ENCODE results near the gene UBR3.

Gene UBR3

GRCh38 chr2:170063456-170064235 is 236.4 kb downstream of the UBR3 start:
- TF ChIP-seq, protein P1, sequence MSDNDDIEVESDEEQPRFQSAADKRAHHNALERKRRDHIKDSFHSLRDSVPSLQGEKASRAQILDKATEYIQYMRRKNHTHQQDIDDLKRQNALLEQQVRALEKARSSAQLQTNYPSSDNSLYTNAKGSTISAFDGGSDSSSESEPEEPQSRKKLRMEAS (IDR thresholded peaks at IDR 0.05), result no peak
- TF ChIP-seq CREB1 (IDR thresholded peaks at IDR 0.05; ENCODE audit: low read depth), result no peak
- TF ChIP-seq RAD21 (IDR thresholded peaks at IDR 0.05; ENCODE audit: low read depth), result no peak
- no peak for TF ChIP-seq TEAD4 (IDR thresholded peaks at IDR 0.05)
- TF ChIP-seq, protein P2, sequence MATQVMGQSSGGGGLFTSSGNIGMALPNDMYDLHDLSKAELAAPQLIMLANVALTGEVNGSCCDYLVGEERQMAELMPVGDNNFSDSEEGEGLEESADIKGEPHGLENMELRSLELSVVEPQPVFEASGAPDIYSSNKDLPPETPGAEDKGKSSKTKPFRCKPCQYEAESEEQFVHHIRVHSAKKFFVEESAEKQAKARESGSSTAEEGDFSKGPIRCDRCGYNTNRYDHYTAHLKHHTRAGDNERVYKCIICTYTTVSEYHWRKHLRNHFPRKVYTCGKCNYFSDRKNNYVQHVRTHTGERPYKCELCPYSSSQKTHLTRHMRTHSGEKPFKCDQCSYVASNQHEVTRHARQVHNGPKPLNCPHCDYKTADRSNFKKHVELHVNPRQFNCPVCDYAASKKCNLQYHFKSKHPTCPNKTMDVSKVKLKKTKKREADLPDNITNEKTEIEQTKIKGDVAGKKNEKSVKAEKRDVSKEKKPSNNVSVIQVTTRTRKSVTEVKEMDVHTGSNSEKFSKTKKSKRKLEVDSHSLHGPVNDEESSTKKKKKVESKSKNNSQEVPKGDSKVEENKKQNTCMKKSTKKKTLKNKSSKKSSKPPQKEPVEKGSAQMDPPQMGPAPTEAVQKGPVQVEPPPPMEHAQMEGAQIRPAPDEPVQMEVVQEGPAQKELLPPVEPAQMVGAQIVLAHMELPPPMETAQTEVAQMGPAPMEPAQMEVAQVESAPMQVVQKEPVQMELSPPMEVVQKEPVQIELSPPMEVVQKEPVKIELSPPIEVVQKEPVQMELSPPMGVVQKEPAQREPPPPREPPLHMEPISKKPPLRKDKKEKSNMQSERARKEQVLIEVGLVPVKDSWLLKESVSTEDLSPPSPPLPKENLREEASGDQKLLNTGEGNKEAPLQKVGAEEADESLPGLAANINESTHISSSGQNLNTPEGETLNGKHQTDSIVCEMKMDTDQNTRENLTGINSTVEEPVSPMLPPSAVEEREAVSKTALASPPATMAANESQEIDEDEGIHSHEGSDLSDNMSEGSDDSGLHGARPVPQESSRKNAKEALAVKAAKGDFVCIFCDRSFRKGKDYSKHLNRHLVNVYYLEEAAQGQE (IDR thresholded peaks at IDR 0.05; ENCODE audit: low read depth), result no peak
- TF ChIP-seq TAF1 (IDR thresholded peaks at IDR 0.05; ENCODE audit: low read depth), result no peak
- TF ChIP-seq NFIC (IDR thresholded peaks at IDR 0.05), result no peak
- no peak for TF ChIP-seq FOXM1 (IDR thresholded peaks at IDR 0.05; ENCODE audit: borderline replicate concordance, low read depth)
- no peak for TF ChIP-seq CEBPB (IDR thresholded peaks at IDR 0.05)

DNA sequence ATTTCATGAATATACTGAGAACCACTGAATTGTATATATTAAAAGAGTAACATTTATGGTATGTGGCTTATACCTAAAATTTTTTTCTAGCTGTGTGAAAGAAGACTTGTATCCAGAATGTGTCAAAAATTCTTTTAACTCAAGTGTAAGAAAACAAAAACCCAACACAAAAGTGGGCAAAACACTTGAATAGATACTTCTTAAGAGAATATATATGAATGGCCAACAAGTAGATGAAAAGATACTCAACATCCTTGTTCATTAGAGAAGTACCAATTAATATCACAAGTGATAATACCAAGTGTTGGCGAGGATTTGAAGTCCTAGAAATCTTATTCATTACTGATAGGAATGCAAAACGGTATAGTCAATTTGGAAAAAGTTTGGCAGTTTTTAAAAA is 243.5 kb downstream of the UBR3 start:
- TF ChIP-seq YY1 (IDR thresholded peaks at IDR 0.05; ENCODE audit: low read depth) (no peak), NFIC (IDR thresholded peaks at IDR 0.05) (no peak), ZBTB7A (IDR thresholded peaks at IDR 0.05; ENCODE audit: low read depth) (no peak), EGR1 (IDR thresholded peaks at IDR 0.05) (no peak), RAD21 (IDR thresholded peaks at IDR 0.05; ENCODE audit: low read depth) (no peak), EP300 (IDR thresholded peaks at IDR 0.05; ENCODE audit: borderline replicate concordance) (no peak), TAF1 (IDR thresholded peaks at IDR 0.05; ENCODE audit: low read depth) (no peak), TEAD4 (IDR thresholded peaks at IDR 0.05) (no peak), CREB1 (IDR thresholded peaks at IDR 0.05; ENCODE audit: low read depth) (no peak), CEBPB (IDR thresholded peaks at IDR 0.05) (no peak), FOXM1 (IDR thresholded peaks at IDR 0.05; ENCODE audit: borderline replicate concordance, low read depth) (no peak)
- TF ChIP-seq, protein P3, sequence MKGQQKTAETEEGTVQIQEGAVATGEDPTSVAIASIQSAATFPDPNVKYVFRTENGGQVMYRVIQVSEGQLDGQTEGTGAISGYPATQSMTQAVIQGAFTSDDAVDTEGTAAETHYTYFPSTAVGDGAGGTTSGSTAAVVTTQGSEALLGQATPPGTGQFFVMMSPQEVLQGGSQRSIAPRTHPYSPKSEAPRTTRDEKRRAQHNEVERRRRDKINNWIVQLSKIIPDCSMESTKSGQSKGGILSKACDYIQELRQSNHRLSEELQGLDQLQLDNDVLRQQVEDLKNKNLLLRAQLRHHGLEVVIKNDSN (IDR thresholded peaks at IDR 0.05), result no peak
- TF ChIP-seq, protein P2 (IDR thresholded peaks at IDR 0.05; ENCODE audit: low read depth), result no peak
- TF ChIP-seq, protein P1 (IDR thresholded peaks at IDR 0.05), result no peak

DNA sequence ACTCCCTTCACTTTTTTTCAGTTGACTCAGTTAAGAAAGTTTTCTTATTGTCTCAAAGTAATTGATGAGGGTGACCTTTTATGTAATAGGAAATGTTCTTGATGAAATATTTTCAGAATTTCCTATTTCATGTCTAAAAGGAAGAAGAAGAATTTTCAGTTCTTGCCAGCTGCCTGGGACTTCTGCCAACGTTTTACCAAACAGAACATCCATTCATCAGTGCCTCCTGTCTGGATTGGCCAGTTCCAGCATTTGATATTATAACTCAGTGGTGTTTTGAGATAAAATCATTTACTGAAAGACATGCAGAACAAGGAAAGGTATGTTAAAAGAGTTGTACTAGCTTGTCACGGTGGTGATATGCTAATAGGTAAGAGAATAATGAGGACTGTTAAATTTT is 246.0 kb downstream of the UBR3 start:
- TF ChIP-seq NFIC (IDR thresholded peaks at IDR 0.05), result peak; percentile 54; the same call in 1 of the 2 replicates
- no peak for TF ChIP-seq CEBPB (IDR thresholded peaks at IDR 0.05)
- TF ChIP-seq RAD21 (IDR thresholded peaks at IDR 0.05; ENCODE audit: low read depth), result no peak

DNA sequence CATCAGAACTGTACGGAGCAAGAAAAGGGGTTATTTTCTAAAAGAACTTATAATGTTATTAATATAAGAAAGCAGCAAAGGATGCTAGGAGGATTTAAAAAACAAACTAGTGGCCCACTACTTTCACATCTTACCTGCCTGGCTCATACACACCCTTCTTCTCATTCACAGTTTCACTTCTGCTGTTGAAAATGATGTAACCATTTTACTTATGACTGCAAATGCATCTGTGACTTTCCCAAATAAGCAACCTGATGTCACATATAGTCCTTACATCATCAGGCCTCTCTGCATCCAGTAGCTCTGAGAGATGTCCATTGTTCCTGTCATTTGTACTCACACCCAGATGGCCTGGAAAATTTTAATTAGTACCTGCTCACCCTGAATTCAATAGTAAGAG is 248.9 kb downstream of the UBR3 start:
- TF ChIP-seq, protein P2 (IDR thresholded peaks at IDR 0.05; ENCODE audit: low read depth), result no peak
- TF ChIP-seq TAF1 (IDR thresholded peaks at IDR 0.05; ENCODE audit: low read depth), result no peak
- no peak for TF ChIP-seq RAD21 (IDR thresholded peaks at IDR 0.05; ENCODE audit: low read depth)
- no peak for TF ChIP-seq FOXM1 (IDR thresholded peaks at IDR 0.05; ENCODE audit: borderline replicate concordance, low read depth)
- TF ChIP-seq ZBTB7A (IDR thresholded peaks at IDR 0.05; ENCODE audit: low read depth), result no peak
- no peak for TF ChIP-seq NFIC (IDR thresholded peaks at IDR 0.05)
- TF ChIP-seq CEBPB (IDR thresholded peaks at IDR 0.05), result no peak
- TF ChIP-seq CREB1 (IDR thresholded peaks at IDR 0.05; ENCODE audit: low read depth), result no peak
- no peak for TF ChIP-seq YY1 (IDR thresholded peaks at IDR 0.05; ENCODE audit: low read depth)
- TF ChIP-seq EP300 (IDR thresholded peaks at IDR 0.05; ENCODE audit: borderline replicate concordance), result no peak
- TF ChIP-seq EGR1 (IDR thresholded peaks at IDR 0.05), result no peak
